Measurements from ENCODE around the gene SPCS3.
A peak's percentile ranks its signal among the peaks of the same experiment; 100 is the strongest.
"Not testable (repeated sequence)": the region's sequence is repeated elsewhere in the genome, so short reads cannot be mapped to it uniquely, and the experiment has no call there.

The SPCS3 gene

GRCh38 chr4:176306837-176307665 lies 12.7 kb upstream of the SPCS3 start:
- no peak for DNase-seq

DNA sequence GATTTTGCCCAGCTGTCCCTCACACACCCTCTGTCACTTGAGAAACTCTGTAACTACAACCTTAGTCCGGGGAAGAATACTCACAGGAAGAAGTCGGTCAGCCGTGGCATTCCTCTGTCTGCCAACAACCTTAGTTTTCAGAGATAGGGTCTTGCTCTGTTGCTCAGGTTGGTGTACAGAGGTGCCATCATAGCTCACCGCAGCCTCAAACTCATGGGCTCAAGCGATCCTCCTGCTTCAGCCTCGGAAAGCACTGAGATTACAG lies 12.2 kb upstream of the SPCS3 start:
- no peak for DNase-seq

- DNase-seq: no peak
Observed at GRCh38 chr4:176308441-176308840, 11.3 kb upstream of the SPCS3 start.

GRCh38 chr4:176309046-176309445 lies 10.7 kb upstream of the SPCS3 start:
- no peak for DNase-seq

DNA sequence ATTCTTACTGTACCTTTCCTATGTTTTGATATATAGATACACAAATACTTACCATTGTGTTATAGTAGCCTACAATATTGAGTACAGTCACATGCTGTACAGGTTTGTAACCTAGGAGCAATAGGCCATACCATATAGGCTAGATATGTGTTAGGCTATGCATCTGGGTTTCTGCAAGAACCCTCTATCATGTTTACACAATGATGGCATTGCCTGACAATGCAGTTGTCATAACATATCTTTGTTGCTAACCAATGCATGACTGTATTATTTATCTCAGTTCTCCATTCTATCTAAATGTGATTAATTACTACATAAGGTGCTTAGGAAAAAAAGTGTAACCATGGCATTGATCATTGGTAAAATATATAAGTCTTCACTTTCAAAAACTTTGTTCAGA lies 10.0 kb upstream of the SPCS3 start:
- no peak for DNase-seq

DNA sequence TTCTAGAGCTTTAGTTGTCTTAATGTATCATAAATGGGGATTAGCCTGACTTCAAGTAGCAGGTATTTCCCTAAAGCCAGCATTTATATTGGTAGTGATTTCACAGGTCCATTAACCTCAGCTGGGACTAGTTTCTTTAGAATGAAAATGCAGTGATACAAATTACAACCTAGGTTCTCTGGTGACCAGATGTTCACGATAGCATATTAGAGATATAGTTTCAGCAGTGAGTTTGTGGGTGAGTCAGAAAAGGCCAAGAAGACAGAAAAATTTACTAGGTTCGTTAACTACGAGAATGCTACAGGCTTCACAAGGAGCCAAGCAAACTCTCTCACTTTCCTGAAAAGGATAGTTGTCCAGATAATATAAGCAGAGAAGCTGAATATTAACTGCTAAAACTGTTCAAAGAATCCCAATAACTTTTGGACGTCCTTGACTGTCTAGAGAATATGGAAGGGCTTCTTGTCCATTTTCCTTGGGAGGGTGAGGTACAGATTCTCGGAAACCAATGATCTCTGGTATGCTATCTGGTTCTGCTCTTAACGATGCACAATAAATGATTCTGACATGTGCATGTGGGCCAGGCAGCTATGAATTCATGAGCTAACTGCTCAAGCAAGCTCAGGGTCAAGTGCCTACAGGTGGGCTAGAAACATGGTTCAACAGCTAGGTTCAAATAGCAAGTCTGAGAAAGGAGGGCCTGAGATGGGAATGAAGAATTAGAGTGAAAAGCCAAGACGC lies 6.0 kb upstream of the SPCS3 start:
- no peak for DNase-seq

- DNase-seq: no peak
Observed at GRCh38 chr4:176319151-176319703, 539 bp upstream of the SPCS3 start.

GRCh38 chr4:176320340-176320975 lies 692 bp downstream of the SPCS3 start:
- peak; percentile 28 for DNase-seq

- DNase-seq: no peak
Observed at GRCh38 chr4:176320976-176321361, 1.2 kb downstream of the SPCS3 start.

DNA sequence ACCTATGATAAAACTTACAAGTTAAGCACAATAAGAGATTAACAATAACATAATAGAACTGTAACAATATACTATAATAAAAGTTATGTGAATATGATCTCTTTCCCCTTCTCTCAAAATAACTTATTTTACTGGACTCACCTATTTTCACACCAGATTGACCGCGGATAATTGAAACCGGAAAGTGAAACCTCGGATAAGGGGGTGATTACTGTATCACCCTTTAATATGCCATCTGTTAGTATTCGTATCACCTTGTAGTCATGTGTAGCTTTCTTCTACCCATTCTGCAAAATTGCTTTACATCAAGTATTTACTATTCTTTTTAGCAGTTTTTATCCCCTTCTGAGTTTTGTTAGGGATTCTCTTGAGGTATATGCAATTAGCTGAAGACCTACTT lies 1.8 kb downstream of the SPCS3 start:
- DNase-seq: no peak

DNA sequence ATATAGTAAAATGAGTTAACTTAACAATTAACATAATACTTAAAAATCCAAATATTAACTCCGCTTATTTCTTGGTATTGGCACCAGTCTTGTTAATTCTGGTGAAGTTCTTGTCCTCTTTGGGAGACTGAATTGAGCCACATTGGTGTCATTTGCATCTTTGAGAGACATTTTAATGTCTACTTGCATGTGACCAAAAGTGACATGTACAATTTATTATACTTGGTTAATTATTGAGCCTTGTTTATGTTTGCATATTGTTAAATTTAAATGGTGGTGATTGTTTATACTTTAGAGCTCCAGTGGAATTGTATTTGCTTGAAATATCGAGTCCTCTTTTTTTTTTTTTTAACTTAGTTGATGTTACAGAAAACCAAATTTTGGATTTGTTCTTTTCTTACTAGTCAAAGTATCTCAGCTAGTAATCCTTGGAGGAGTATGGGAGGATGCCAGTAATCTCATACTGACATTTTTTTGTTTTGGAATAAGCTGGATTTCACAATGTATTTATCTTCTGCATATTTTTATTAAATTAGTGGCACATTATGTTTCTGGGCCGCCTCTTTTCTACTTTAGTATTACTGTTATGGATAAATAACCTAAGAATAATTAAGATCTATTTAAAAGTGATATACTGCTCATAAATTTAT lies 3.9 kb downstream of the SPCS3 start:
- no peak for DNase-seq

GRCh38 chr4:176324876-176325275 lies 5.1 kb downstream of the SPCS3 start:
- DNase-seq: not testable (repeated sequence)

GRCh38 chr4:176333076-176333475 lies 13.3 kb downstream of the SPCS3 start:
- DNase-seq: no peak

- DNase-seq: no peak
Observed at GRCh38 chr4:176334066-176334465, 14.3 kb downstream of the SPCS3 start.

DNA sequence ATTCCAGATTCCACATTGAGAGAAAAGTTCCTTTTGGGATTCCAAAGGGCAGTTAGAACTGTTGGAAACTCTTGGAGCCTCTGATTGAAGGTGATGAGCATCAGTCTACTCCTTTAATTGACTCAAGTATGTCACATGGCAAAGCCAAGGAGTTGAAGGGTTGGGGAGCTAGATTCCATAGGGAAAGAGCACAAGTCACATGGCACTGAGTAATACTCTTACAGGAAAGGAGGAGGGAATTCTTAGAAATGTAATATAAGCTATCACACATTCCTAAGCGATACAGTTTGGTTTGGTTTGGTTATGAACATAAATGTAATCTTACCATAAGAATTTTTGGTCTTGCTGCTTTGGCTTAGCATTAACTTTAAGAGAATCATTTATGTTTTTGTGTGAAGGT lies 15.7 kb downstream of the SPCS3 start:
- DNase-seq: no peak

GRCh38 chr4:176339936-176340761 lies 20.4 kb downstream of the SPCS3 start:
- no peak for DNase-seq

- DNase-seq: no peak
Observed at GRCh38 chr4:176340871-176341685, 21.3 kb downstream of the SPCS3 start.

- no peak for DNase-seq
Observed at GRCh38 chr4:176342384-176342783, 22.6 kb downstream of the SPCS3 start.

- DNase-seq: no peak
Observed at GRCh38 chr4:176343286-176343685, 23.5 kb downstream of the SPCS3 start.

- not testable (repeated sequence) for DNase-seq
Observed at GRCh38 chr4:176345346-176345745, 25.6 kb downstream of the SPCS3 start.

DNA sequence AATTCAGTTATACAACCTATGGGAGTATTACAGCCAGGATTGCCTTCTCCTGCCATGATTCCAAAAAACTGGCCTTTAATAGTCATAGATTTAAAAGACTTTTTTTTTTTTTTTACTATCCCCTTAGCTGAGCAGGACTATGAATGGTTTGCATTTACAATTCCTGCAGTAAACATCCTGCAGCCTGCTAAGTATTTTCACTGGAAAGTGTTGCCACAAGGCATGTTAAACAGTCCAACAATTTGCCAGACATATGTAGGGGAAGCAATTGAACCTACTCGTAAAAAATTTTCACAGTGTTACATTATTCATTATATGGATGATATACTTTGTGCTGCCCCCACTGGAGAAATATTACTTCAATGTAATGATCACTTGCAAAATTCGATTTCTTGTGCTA lies 27.1 kb downstream of the SPCS3 start:
- not testable (repeated sequence) for DNase-seq

Data from NCI-H1048 (cell line).